IMR-90 (cell line): ENCODE results near the gene CDH23. TPM values are rescaled to one million over a fixed set of nuclear protein-coding genes. Genes with fewer than 3 reads are reported as not detected.

ENCODE experiments used
- ATAC-seq: fragments of 200-7000 bp; cut with Tn5 transposase; 2 replicates; pipeline ENCODE4 v1.9.1; 2020; ENCODE audit warnings: low read depth, mild to moderate bottlenecking, moderate library complexity
- BruUV-seq: library from RNA; stranded (reverse); fragments of 400-500 nt; replicated peaks from 2 replicates; lab custom pipeline; 2021; lab: Mats Ljungman, UMichigan
- CTCF ChIA-PET: fragments of 300-600 bp; formaldehyde crosslinking; extraction: SDS; loops from one replicate; lab custom pipeline; 2021; ENCODE audit warnings: antibody characterized with exemption; lab: Yijun Ruan, JAX
- POLR2A ChIA-PET: fragments of 300-600 bp; sonication (Branson Sonifier 250); formaldehyde crosslinking; loops from one replicate; lab custom pipeline; 2022; ENCODE audit warnings: antibody characterized with exemption; ENCODE audit not compliant: unreplicated experiment; lab: Charles Lee
- DNase-seq: peaks from one replicate; pipeline ENCODE4 v3.0.0; 2013
- H2AFZ ChIP-seq: replicated peaks from 2 replicates; pipeline ENCODE3; 2013; ENCODE audit warnings: low read length, mild to moderate bottlenecking; ENCODE audit not compliant: poor library complexity
- H2AK5ac ChIP-seq: 2 replicates; pipeline ENCODE4 v1.6.1; 2013; ENCODE audit warnings: low read depth, low read length, inconsistent platforms
- H2AK9ac ChIP-seq: replicated peaks from 2 replicates; pipeline ENCODE3; 2013; ENCODE audit warnings: mild to moderate bottlenecking, low read depth, low read length, moderate library complexity; ENCODE audit not compliant: poor library complexity
- H2BK120ac ChIP-seq: 2 replicates; pipeline ENCODE4 v1.6.1; 2013; ENCODE audit warnings: low read depth, low read length, inconsistent platforms
- H2BK15ac ChIP-seq: 3 replicates; pipeline ENCODE4 v1.6.1; 2013; ENCODE audit warnings: low read depth, low read length, inconsistent platforms
- H2BK20ac ChIP-seq: 2 replicates; pipeline ENCODE4 v1.6.1; 2013; ENCODE audit warnings: low read depth, mild to moderate bottlenecking, inconsistent platforms, low read length, moderate library complexity
- H2BK5ac ChIP-seq: 2 replicates; pipeline ENCODE4 v1.6.1; 2013; ENCODE audit warnings: mild to moderate bottlenecking, low read depth, low read length, inconsistent platforms; ENCODE audit not compliant: poor library complexity, severe bottlenecking
- H3K14ac ChIP-seq: replicated peaks from 2 replicates; pipeline ENCODE4 v1.6.1; 2013; ENCODE audit warnings: low read depth, low read length, inconsistent platforms
- H3K18ac ChIP-seq: 2 replicates; pipeline ENCODE4 v1.6.1; 2013; ENCODE audit warnings: low read depth, low read length, control low read depth
- H3K23ac ChIP-seq: 2 replicates; pipeline ENCODE4 v1.6.1; 2013; ENCODE audit warnings: low read depth, low read length, inconsistent platforms
- H3K27ac ChIP-seq: 2 replicates; pipeline ENCODE4 v1.5.1; 2013; ENCODE audit warnings: mild to moderate bottlenecking, control low read depth, low read length; ENCODE audit not compliant: insufficient read depth
- H3K27me3 ChIP-seq: 2 replicates; pipeline ENCODE4 v1.6.1; 2013; ENCODE audit warnings: low read length; ENCODE audit not compliant: control insufficient read depth, insufficient read depth
- H3K36me3 ChIP-seq: 2 replicates; pipeline ENCODE4 v1.6.1; 2013; ENCODE audit warnings: low read length, mixed read lengths; ENCODE audit not compliant: control insufficient read depth, insufficient read depth
- H3K4ac ChIP-seq: 2 replicates; pipeline ENCODE4 v1.6.1; 2013; ENCODE audit warnings: low read depth, low read length, inconsistent platforms
- H3K4me1 ChIP-seq: 2 replicates; pipeline ENCODE4 v1.6.1; 2013; ENCODE audit warnings: low read length, mixed read lengths; ENCODE audit not compliant: control insufficient read depth, insufficient read depth
- H3K4me2 ChIP-seq: 2 replicates; pipeline ENCODE4 v1.6.1; 2013; ENCODE audit warnings: low read depth, mild to moderate bottlenecking, control low read depth, low read length, moderate library complexity
- H3K4me3 ChIP-seq: 2 replicates; pipeline ENCODE4 v1.5.1; 2013; ENCODE audit warnings: low read depth, mild to moderate bottlenecking, control low read depth, low read length, moderate library complexity; ENCODE audit not compliant: insufficient read depth
- H3K56ac ChIP-seq: 2 replicates; pipeline ENCODE4 v1.6.1; 2013; ENCODE audit warnings: low read length, inconsistent platforms; ENCODE audit not compliant: insufficient read depth; ENCODE audit errors: extremely low read depth
- H3K79me1 ChIP-seq, 2 experiments: 2 replicates each; pipeline ENCODE4 v1.6.1; 2013; ENCODE audit warnings: low read length in 2 of 2, inconsistent platforms in 1 of 2, low read depth in 1 of 2
- H3K9ac ChIP-seq: 2 replicates; pipeline ENCODE4 v1.6.1; 2013; ENCODE audit warnings: low read depth, low read length, control low read depth
- H3K9me1 ChIP-seq: 2 replicates; pipeline ENCODE4 v1.6.1; 2013; ENCODE audit warnings: low read length, inconsistent platforms; ENCODE audit not compliant: insufficient read depth
- H3K9me3 ChIP-seq: 2 replicates; pipeline ENCODE4 v1.6.1; 2013; ENCODE audit warnings: low read length; ENCODE audit not compliant: control insufficient read depth, insufficient read depth
- H4K20me1 ChIP-seq: 2 replicates; pipeline ENCODE4 v1.6.1; 2013; ENCODE audit warnings: low read length, inconsistent platforms; ENCODE audit not compliant: insufficient read depth
- H4K5ac ChIP-seq: 2 replicates; pipeline ENCODE4 v1.6.1; 2013; ENCODE audit warnings: mild to moderate bottlenecking, low read depth, low read length, control low read depth
- H4K8ac ChIP-seq, 2 experiments: 2 replicates each; pipeline ENCODE4 v1.6.1; 2013; ENCODE audit warnings: low read depth in 2 of 2, low read length in 2 of 2, control low read depth in 1 of 2, inconsistent platforms in 1 of 2
- H4K91ac ChIP-seq: 2 replicates; pipeline ENCODE4 v1.6.1; 2013; ENCODE audit warnings: low read depth, low read length, inconsistent platforms; ENCODE audit not compliant: insufficient read depth
- BHLHE40 ChIP-seq: fragments of 150-350 bp; IDR thresholded peaks from 2 replicates; pipeline ENCODE4 v1.6.1; 2016; ENCODE audit warnings: mild to moderate bottlenecking, low read depth, low read length
- CTCF ChIP-seq: conservative IDR thresholded peaks from 2 replicates; pipeline ENCODE4 v1.5.1; 2012; ENCODE audit warnings: mild to moderate bottlenecking, low read depth, low read length, improper control_type of control experiment
- MAZ ChIP-seq: IDR thresholded peaks from 2 replicates; pipeline ENCODE4 v1.6.1; 2012; ENCODE audit warnings: low read depth, mild to moderate bottlenecking, low read length, improper control_type of control experiment, moderate library complexity, borderline replicate concordance
- MXI1 ChIP-seq: IDR thresholded peaks from 2 replicates; pipeline ENCODE4 v1.6.1; 2012; ENCODE audit warnings: low read depth, mild to moderate bottlenecking, low read length, moderate library complexity, borderline replicate concordance
- NFE2L2 ChIP-seq: fragments of 150-350 bp; IDR thresholded peaks from 2 replicates; pipeline ENCODE4 v1.6.1; 2016; ENCODE audit warnings: low read depth, mild to moderate bottlenecking, low read length
- POLR2A ChIP-seq: IDR thresholded peaks from 2 replicates; pipeline ENCODE4 v1.6.1; 2012; ENCODE audit warnings: mild to moderate bottlenecking, low read depth, low read length
- USF2 ChIP-seq: fragments of 150-350 bp; IDR thresholded peaks from 2 replicates; pipeline ENCODE4 v1.6.1; 2017; ENCODE audit warnings: mild to moderate bottlenecking, antibody characterized with exemption, low read length, low read depth
- WGBS, 2 experiments: methylation state at CpG; one replicate each; pipeline versions ENCODE4 v1.1.5 to v1.1.7; 2013; ENCODE audit warnings: missing lambda C conversion rate in 2 of 2; ENCODE audit not compliant: insufficient read length in 1 of 2; ENCODE audit errors: extremely low coverage in 2 of 2; 5-methylcytosine and 5-hydroxymethylcytosine counted together
- dilution Hi-C: fragments of 300-500 bp; cut with HindIII; formaldehyde crosslinking; loops from one replicate; pipeline ENCODE4 v1.14.3; 2018; ENCODE audit warnings: low sequenced_read_pairs; ENCODE audit not compliant: unreplicated experiment
- in situ Hi-C: fragments of 300-500 bp; cut with MboI; formaldehyde crosslinking; loops from 3 replicates; pipeline ENCODE4 v1.14.3; 2019; ENCODE audit warnings: low sequenced_read_pairs, inconsistent platforms, mixed read lengths
- intact Hi-C: fragments of 100-400 bp; cut with micrococcal nuclease; formaldehyde crosslinking; loops from 2 replicates; pipeline ENCODE4 v1.10.0; 2022
- polyA plus RNA-seq, 3 experiments: library from polyadenylated mRNA; depleted of rRNA; stranded (reverse); fragments of >200 nt; gene quantifications; 2 replicates each; pipeline ENCODE4 v1.2.3, GENCODE V29; 2012; ENCODE audit warnings: low replicate concordance in 1 of 3
- total RNA-seq: library from RNA; depleted of rRNA; stranded (reverse); fragments of >200 nt; gene quantifications from 2 replicates; pipeline ENCODE4 v1.2.3, GENCODE V29; 2012

CDH23 gene
- total and polyA plus RNA-seq, 2 of the 4 experiments (the other 2 are of a cell fraction), result under 0.01 to 0.03 TPM

- TF ChIP-seq USF2, result no peak
- TF ChIP-seq MXI1, result no peak
These were observed 418.2 kb downstream of the CDH23 start (continued) for GRCh38 chr10:71814922-71815411.

GRCh38 chr10:71815515-71816130 is 418.9 kb downstream of the CDH23 start:
- ChIA-PET POLR2A (no interaction called here), CTCF (no interaction called here)
- Histone ChIP-seq H3K4ac (no peak overlapping the region), H3K9ac (no peak overlapping the region), H2AK5ac (no peak overlapping the region), H3K36me3 (peaks cover 50% of the 10 kb centered on the region), H4K5ac (no peak overlapping the region), H3K14ac (no peak overlapping the region), H2BK20ac (no peak overlapping the region), H4K20me1 (peaks cover 22% of the 10 kb centered on the region), H2BK5ac (no peak overlapping the region), H3K18ac (no peak overlapping the region), H2AFZ (no peak overlapping the region), H3K4me1 (no peaks in the 10 kb centered on the region), H2BK15ac (no peak overlapping the region), H2AK9ac (peak overlapping the region; percentile 19), H3K56ac (no peak overlapping the region), H3K79me1 (no peaks in the 10 kb centered on the region), H3K27me3 (no peaks in the 10 kb centered on the region), H3K9me1 (no peaks in the 10 kb centered on the region), H4K8ac (no peak overlapping the region), H2BK120ac (no peak overlapping the region), H3K4me3 (no peak overlapping the region), H3K4me2 (no peak overlapping the region), H3K23ac (no peak overlapping the region), H3K9me3 (no peaks in the 10 kb centered on the region), H4K91ac (no peak overlapping the region), H3K27ac (no peak overlapping the region)
- BruUV-seq, result no TSS peak
- TF ChIP-seq NFE2L2 (no peak), CTCF (no peak), POLR2A (no peak), BHLHE40 (no peak), MAZ (no peak)
- dilution Hi-C loops (no loop called here), intact Hi-C loops (no loop called here), in situ Hi-C loops (loop anchor here (10.0 kb wide), 2 partner anchors 431 to 501 kb away; partner anchors contain the start of gene SLC29A3)
- 84% methylated on average over 5 of the region's 15 CpGs; no CpG with 5 or more reads in 1 of the 2 experiments for WGBS, 2 experiments
- no peak for ATAC-seq
- DNase-seq, result no peak
